ENCODE measurements around the gene TAOK1.

TAOK1 gene

DNA sequence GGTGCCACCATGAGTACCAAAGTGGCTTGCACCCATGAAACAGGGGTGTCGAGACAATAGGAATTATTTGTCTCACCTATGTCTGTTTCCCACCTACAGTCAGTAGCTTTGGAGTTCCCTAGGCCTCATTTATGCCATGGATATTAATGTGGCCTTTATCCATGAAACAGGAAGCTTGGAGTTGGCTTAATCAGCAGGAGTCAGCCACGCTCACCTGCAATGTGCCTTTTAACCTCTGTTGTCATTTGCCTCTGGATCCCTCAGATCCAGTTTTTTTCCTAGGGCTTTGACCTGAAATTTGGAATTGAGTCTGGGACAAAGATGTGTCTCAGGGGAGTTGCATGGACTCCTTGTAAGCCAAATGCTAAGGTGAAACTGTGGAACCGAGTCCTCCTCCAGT, 44.4 kb downstream of the TAOK1 start:
- no peak overlapping the region for H3K4me3 ChIP-seq (ENCODE audit: low read length)
- peaks cover 14% of the 10 kb centered on the region for H3K4me1 ChIP-seq (ENCODE audit: low read length)
- no peak overlapping the region for H2AFZ ChIP-seq (ENCODE audit: low read depth, low read length)
- no peaks in the 10 kb centered on the region for H3K36me3 ChIP-seq (replicated peaks; ENCODE audit: low read depth, low read length)
- no peak overlapping the region for H3K4me2 ChIP-seq (ENCODE audit: low read length)
- TF ChIP-seq, protein P1, sequence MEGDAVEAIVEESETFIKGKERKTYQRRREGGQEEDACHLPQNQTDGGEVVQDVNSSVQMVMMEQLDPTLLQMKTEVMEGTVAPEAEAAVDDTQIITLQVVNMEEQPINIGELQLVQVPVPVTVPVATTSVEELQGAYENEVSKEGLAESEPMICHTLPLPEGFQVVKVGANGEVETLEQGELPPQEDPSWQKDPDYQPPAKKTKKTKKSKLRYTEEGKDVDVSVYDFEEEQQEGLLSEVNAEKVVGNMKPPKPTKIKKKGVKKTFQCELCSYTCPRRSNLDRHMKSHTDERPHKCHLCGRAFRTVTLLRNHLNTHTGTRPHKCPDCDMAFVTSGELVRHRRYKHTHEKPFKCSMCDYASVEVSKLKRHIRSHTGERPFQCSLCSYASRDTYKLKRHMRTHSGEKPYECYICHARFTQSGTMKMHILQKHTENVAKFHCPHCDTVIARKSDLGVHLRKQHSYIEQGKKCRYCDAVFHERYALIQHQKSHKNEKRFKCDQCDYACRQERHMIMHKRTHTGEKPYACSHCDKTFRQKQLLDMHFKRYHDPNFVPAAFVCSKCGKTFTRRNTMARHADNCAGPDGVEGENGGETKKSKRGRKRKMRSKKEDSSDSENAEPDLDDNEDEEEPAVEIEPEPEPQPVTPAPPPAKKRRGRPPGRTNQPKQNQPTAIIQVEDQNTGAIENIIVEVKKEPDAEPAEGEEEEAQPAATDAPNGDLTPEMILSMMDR (IDR thresholded peaks at IDR 0.05; ENCODE audit: low read depth, low read length): no peak
- TF ChIP-seq EZH2phosphoT487 (IDR thresholded peaks at IDR 0.05; ENCODE audit: low read depth): no peak
- H3K9me3 ChIP-seq (ENCODE audit: insufficient read depth, low read length): no peaks in the 10 kb centered on the region
- peaks cover 65% of the 10 kb centered on the region for H3K79me2 ChIP-seq (ENCODE audit: low read length)
- H3K27me3 ChIP-seq (ENCODE audit: low read depth, low read length): no peaks in the 10 kb centered on the region
- no peak overlapping the region for H3K27ac ChIP-seq (ENCODE audit: low read length)
- no peak overlapping the region for H3K9ac ChIP-seq (ENCODE audit: low read length)
- peaks cover 38% of the 10 kb centered on the region for H4K20me1 ChIP-seq (ENCODE audit: insufficient read depth, low read length)

DNA sequence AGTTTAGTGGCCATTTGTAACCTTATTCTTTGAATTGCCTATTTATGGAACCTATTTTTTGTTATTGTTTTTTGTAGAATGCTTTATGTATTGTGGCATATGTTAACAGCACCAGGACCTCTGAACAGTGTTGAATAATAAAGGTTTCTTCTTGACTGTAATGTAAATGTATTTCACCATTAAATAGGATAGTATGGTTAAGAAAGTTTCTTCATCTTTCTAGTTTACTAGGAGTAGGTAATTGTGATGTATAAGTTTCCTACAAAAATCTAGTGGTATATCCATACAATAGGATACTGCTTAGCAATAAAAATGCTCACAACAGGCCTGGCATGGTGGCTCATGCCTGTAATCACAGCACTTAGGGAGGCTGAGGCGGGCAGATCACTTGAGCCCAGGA, 52.3 kb downstream of the TAOK1 start:
- Histone ChIP-seq H4K20me1 (ENCODE audit: insufficient read depth, low read length) (peaks cover 23% of the 10 kb centered on the region), H3K27ac (ENCODE audit: low read length) (no peak overlapping the region), H3K9ac (ENCODE audit: low read length) (no peak overlapping the region), H3K9me3 (ENCODE audit: insufficient read depth, low read length) (no peaks in the 10 kb centered on the region), H3K36me3 (replicated peaks; ENCODE audit: low read depth, low read length) (no peaks in the 10 kb centered on the region), H3K79me2 (ENCODE audit: low read length) (peaks cover 55% of the 10 kb centered on the region), H2AFZ (ENCODE audit: low read depth, low read length) (no peak overlapping the region), H3K4me1 (ENCODE audit: low read length) (no peaks in the 10 kb centered on the region), H3K4me2 (ENCODE audit: low read length) (no peak overlapping the region), H3K27me3 (ENCODE audit: low read depth, low read length) (no peaks in the 10 kb centered on the region), H3K4me3 (ENCODE audit: low read length) (no peak overlapping the region)
- TF ChIP-seq, protein P1 (IDR thresholded peaks at IDR 0.05; ENCODE audit: low read depth, low read length): no peak
- no peak for TF ChIP-seq EZH2phosphoT487 (IDR thresholded peaks at IDR 0.05; ENCODE audit: low read depth)

DNA sequence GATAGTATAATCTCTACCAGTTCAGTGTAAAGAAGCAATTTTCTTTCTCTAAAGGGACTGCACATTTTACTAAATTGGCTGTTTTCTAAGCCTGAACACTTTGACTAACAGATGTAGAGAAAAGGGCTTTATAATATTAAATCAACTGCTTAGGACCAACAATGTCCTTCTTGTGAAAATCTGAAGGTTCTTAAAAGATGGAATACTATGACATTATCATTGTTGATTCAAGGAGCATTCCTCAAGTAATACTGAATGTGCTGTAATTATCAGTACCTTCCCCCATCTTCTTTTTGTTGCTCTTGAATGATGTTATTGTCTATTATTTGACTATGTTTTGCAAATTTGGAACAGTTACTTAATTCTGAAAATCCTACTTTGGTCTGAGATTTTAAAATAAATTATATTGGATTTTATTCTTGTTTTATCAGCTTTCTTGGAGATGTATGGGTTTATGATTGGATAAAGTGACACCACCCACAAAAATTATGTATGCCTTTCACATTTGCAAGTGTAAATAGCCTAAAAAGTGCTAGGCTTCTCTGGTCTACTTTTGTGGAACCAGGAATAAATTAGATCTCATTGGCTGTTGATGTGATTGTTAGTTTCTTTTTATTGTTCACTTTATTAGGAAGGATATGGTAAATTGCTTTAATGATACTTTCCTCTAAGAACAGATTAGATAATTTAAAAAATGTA, 53.0 kb downstream of the TAOK1 start:
- Histone ChIP-seq H3K9ac (ENCODE audit: low read length) (no peak overlapping the region), H3K36me3 (replicated peaks; ENCODE audit: low read depth, low read length) (no peaks in the 10 kb centered on the region), H3K4me1 (ENCODE audit: low read length) (no peaks in the 10 kb centered on the region), H3K27me3 (ENCODE audit: low read depth, low read length) (no peaks in the 10 kb centered on the region), H3K4me3 (ENCODE audit: low read length) (no peak overlapping the region), H3K4me2 (ENCODE audit: low read length) (no peak overlapping the region), H4K20me1 (ENCODE audit: insufficient read depth, low read length) (peaks cover 25% of the 10 kb centered on the region), H3K79me2 (ENCODE audit: low read length) (peaks cover 56% of the 10 kb centered on the region), H3K27ac (ENCODE audit: low read length) (no peak overlapping the region), H2AFZ (ENCODE audit: low read depth, low read length) (no peak overlapping the region), H3K9me3 (ENCODE audit: insufficient read depth, low read length) (no peaks in the 10 kb centered on the region)
- TF ChIP-seq, protein P1 (IDR thresholded peaks at IDR 0.05; ENCODE audit: low read depth, low read length): no peak
- no peak for TF ChIP-seq EZH2phosphoT487 (IDR thresholded peaks at IDR 0.05; ENCODE audit: low read depth)

DNA sequence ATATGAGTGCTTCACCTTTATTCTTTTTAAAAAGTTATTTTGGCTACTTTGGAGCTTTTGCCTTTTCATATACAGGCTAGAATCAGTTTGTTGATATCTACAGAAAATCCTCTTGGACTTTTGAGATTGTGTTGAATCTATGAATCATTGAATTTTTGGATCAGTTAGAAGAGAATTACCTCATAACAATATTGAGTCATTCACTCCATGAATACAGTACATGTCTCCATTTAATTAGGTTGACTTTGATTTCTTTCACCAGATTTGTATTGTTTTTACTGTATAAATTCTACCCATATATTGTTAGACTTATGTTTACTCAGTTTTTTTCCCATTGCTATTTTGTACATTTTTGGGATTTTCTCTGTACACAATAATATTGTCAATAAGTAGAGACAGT, 54.4 kb downstream of the TAOK1 start:
- Histone ChIP-seq H4K20me1 (ENCODE audit: insufficient read depth, low read length) (peaks cover 30% of the 10 kb centered on the region), H3K36me3 (replicated peaks; ENCODE audit: low read depth, low read length) (no peaks in the 10 kb centered on the region), H3K79me2 (ENCODE audit: low read length) (peaks cover 59% of the 10 kb centered on the region), H3K4me3 (ENCODE audit: low read length) (no peak overlapping the region), H3K9ac (ENCODE audit: low read length) (no peak overlapping the region), H3K27me3 (ENCODE audit: low read depth, low read length) (no peaks in the 10 kb centered on the region), H3K27ac (ENCODE audit: low read length) (no peak overlapping the region), H3K9me3 (ENCODE audit: insufficient read depth, low read length) (no peaks in the 10 kb centered on the region), H3K4me1 (ENCODE audit: low read length) (no peaks in the 10 kb centered on the region), H2AFZ (ENCODE audit: low read depth, low read length) (no peak overlapping the region), H3K4me2 (ENCODE audit: low read length) (no peak overlapping the region)
- TF ChIP-seq, protein P1 (IDR thresholded peaks at IDR 0.05; ENCODE audit: low read depth, low read length): no peak
- no peak for TF ChIP-seq EZH2phosphoT487 (IDR thresholded peaks at IDR 0.05; ENCODE audit: low read depth)

All from OCI-LY3 (cell line).